Subcutaneous abdominal adipose tissue (tissue), 5 donors: ENCODE data around the gene GLI3.
A peak's percentile ranks its signal among the peaks of the same experiment; 100 is the strongest.

Source experiments
- H3K27ac ChIP-seq: one replicate; pipeline ENCODE4 v1.7.0; 2013; ENCODE audit warnings: low read depth, mild to moderate bottlenecking, inconsistent platforms, low read length, moderate library complexity
- H3K27me3 ChIP-seq, 5 donors: one replicate each; pipeline ENCODE4 v1.7.0; 2013; ENCODE audit warnings: low read length in 5 of 5, inconsistent platforms in 1 of 5; ENCODE audit not compliant: control insufficient read depth in 5 of 5, insufficient read depth in 4 of 5
- H3K36me3 ChIP-seq, 5 donors: one replicate each; pipeline ENCODE4 v1.7.0; 2013; ENCODE audit warnings: low read length in 5 of 5; ENCODE audit not compliant: control insufficient read depth in 5 of 5, insufficient read depth in 5 of 5
- H3K4me1 ChIP-seq, 5 donors: one replicate each; pipeline ENCODE4 v1.7.0; 2013; ENCODE audit warnings: low read length in 5 of 5, mild to moderate bottlenecking in 3 of 5, moderate library complexity in 1 of 5; ENCODE audit not compliant: control insufficient read depth in 5 of 5, insufficient read depth in 5 of 5
- H3K4me3 ChIP-seq, 5 donors: one replicate each; pipeline ENCODE4 v1.7.0; 2013; ENCODE audit warnings: low read length in 5 of 5, low read depth in 1 of 5
- H3K9ac ChIP-seq, 5 donors: one replicate each; pipeline ENCODE4 v1.7.0; 2013; ENCODE audit warnings: low read length in 5 of 5, mild to moderate bottlenecking in 4 of 5, moderate library complexity in 3 of 5
- H3K9me3 ChIP-seq, 5 donors: one replicate each; pipeline ENCODE4 v1.7.0; 2013; ENCODE audit warnings: low read length in 5 of 5; ENCODE audit not compliant: control insufficient read depth in 5 of 5
- donor health status: healthy.
- donor health status: healthy.
- donor health status: healthy.
- donor health status: healthy.
- donor health status: healthy.

The GLI3 gene

GRCh38 chr7:41994746-41995110 lies 242.3 kb downstream of the GLI3 start:
- no peak overlapping the region for H3K27ac ChIP-seq
- H3K4me1 ChIP-seq, result peaks cover 3 to 49% (median 34%) of the 10 kb centered on the region in 5 donors
- no peak overlapping the region for H3K9ac ChIP-seq
- H3K36me3 ChIP-seq, result no peaks in the 10 kb centered on the region
- H3K4me3 ChIP-seq, result no peak overlapping the region
- no peaks in the 10 kb centered on the region for H3K27me3 ChIP-seq
- no peaks in the 10 kb centered on the region for H3K9me3 ChIP-seq

- no peak overlapping the region for H3K4me3 ChIP-seq
- no peaks in the 10 kb centered on the region for H3K36me3 ChIP-seq
- H3K27me3 ChIP-seq, result no peaks in the 10 kb centered on the region
- H3K9ac ChIP-seq, result no peak overlapping the region
- peaks cover 3 to 49% (median 34%) of the 10 kb centered on the region in 5 donors for H3K4me1 ChIP-seq
- no peak overlapping the region for H3K27ac ChIP-seq
- no peaks in the 10 kb centered on the region for H3K9me3 ChIP-seq
Observed at GRCh38 chr7:41994036-41994745, 242.8 kb downstream of the GLI3 start.

GRCh38 chr7:41992881-41993867 lies 243.8 kb downstream of the GLI3 start:
- Histone ChIP-seq H3K9ac (no peak overlapping the region), H3K4me1 (peaks cover 3 to 49% (median 34%) of the 10 kb centered on the region in 5 donors), H3K27ac (peak overlapping the region; percentile 3), H3K27me3 (no peaks in the 10 kb centered on the region), H3K36me3 (no peaks in the 10 kb centered on the region), H3K9me3 (no peaks in the 10 kb centered on the region), H3K4me3 (no peak overlapping the region)

GRCh38 chr7:41984888-41985287 lies 252.1 kb downstream of the GLI3 start:
- Histone ChIP-seq H3K27me3 (no peaks in the 10 kb centered on the region), H3K36me3 (peaks cover 0 to 2% (median 0%) of the 10 kb centered on the region in 5 donors), H3K9ac (no peak overlapping the region), H3K4me1 (peaks cover 3 to 9% (median 6%) of the 10 kb centered on the region in 5 donors), H3K27ac (no peak overlapping the region), H3K4me3 (no peak overlapping the region), H3K9me3 (no peaks in the 10 kb centered on the region)

GRCh38 chr7:41981046-41982040 lies 255.7 kb downstream of the GLI3 start:
- Histone ChIP-seq H3K9me3 (no peaks in the 10 kb centered on the region), H3K36me3 (peaks cover 0 to 3% (median 0%) of the 10 kb centered on the region in 5 donors), H3K9ac (no peak overlapping the region), H3K27me3 (no peaks in the 10 kb centered on the region), H3K4me3 (no peak overlapping the region), H3K27ac (no peak overlapping the region), H3K4me1 (peaks cover 6 to 24% (median 20%) of the 10 kb centered on the region in 5 donors)

- Histone ChIP-seq H3K4me3 (peak overlapping the region in 1 of 5 donors; percentile 31), H3K36me3 (peaks cover 0 to 3% (median 0%) of the 10 kb centered on the region in 5 donors), H3K4me1 (peaks cover 7 to 38% (median 34%) of the 10 kb centered on the region in 5 donors), H3K27ac (no peak overlapping the region), H3K9ac (no peak overlapping the region), H3K27me3 (no peaks in the 10 kb centered on the region), H3K9me3 (no peaks in the 10 kb centered on the region)
Observed at GRCh38 chr7:41979834-41980307, 257.1 kb downstream of the GLI3 start.

GRCh38 chr7:41978858-41979257 lies 258.2 kb downstream of the GLI3 start:
- H3K27me3 ChIP-seq, result no peaks in the 10 kb centered on the region
- H3K4me1 ChIP-seq, result peaks cover 8 to 43% (median 39%) of the 10 kb centered on the region in 5 donors
- no peak overlapping the region for H3K27ac ChIP-seq

GRCh38 chr7:41977661-41978060 lies 259.3 kb downstream of the GLI3 start:
- H3K9ac ChIP-seq, result no peak overlapping the region
- H3K4me1 ChIP-seq, result peaks cover 8 to 43% (median 39%) of the 10 kb centered on the region in 5 donors
- H3K4me3 ChIP-seq, result no peak overlapping the region
- no peak overlapping the region for H3K27ac ChIP-seq
- no peaks in the 10 kb centered on the region for H3K27me3 ChIP-seq
- H3K36me3 ChIP-seq, result peaks cover 0 to 3% (median 0%) of the 10 kb centered on the region in 5 donors
- H3K9me3 ChIP-seq, result no peaks in the 10 kb centered on the region

More at GRCh38 chr7:41978858-41979257, 258.2 kb downstream of the GLI3 start:
- Histone ChIP-seq H3K4me3 (no peak overlapping the region), H3K9ac (no peak overlapping the region), H3K9me3 (no peaks in the 10 kb centered on the region), H3K36me3 (peaks cover 0 to 3% (median 0%) of the 10 kb centered on the region in 5 donors)

- no peaks in the 10 kb centered on the region for H3K27me3 ChIP-seq
- H3K4me3 ChIP-seq, result no peak overlapping the region
- H3K36me3 ChIP-seq, result peaks cover 0 to 3% (median 1%) of the 10 kb centered on the region in 5 donors
- no peak overlapping the region for H3K9ac ChIP-seq
- H3K9me3 ChIP-seq, result no peaks in the 10 kb centered on the region
- no peak overlapping the region for H3K27ac ChIP-seq
- peaks cover 8 to 43% (median 39%) of the 10 kb centered on the region in 5 donors for H3K4me1 ChIP-seq
Observed at GRCh38 chr7:41977151-41977651, 259.8 kb downstream of the GLI3 start.
